Lung (tissue), 12 donors: ENCODE results near the gene HNRNPK. TPM values are rescaled to one million over a fixed set of nuclear protein-coding genes. Genes with fewer than 3 reads are reported as not detected.
A peak's percentile ranks its signal among the peaks of the same experiment; 100 is the strongest.
"Not testable (repeated sequence)": the region's sequence is repeated elsewhere in the genome, so short reads cannot be mapped to it uniquely, and the experiment has no call there.

Experiments used
- ATAC-seq: fragments of 200-7000 bp; cut with Tn5 transposase; one replicate; pipeline ENCODE4 v1.9.1; 2020; ENCODE audit warnings: moderate number of reproducible peaks; ENCODE audit not compliant: insufficient read depth, low FRiP score
- DNase-seq, 3 donors: peaks; one replicate each; pipeline ENCODE4 v3.0.0-alpha.2; 2013 to 2017
- H3K27ac ChIP-seq, 2 donors: one replicate each; pipeline ENCODE4 v1.5.1; 2013; ENCODE audit warnings: mild to moderate bottlenecking in 2 of 2, moderate library complexity in 2 of 2, control low read depth in 1 of 2, inconsistent platforms in 1 of 2, low read depth in 1 of 2, low read length in 1 of 2
- H3K27me3 ChIP-seq, 3 donors: one replicate each; pipeline ENCODE4 v1.5.1; 2013; ENCODE audit warnings: low read length in 2 of 3; ENCODE audit not compliant: control insufficient read depth in 3 of 3, insufficient read depth in 3 of 3
- H3K36me3 ChIP-seq, 4 donors: one replicate each; pipeline ENCODE4 v1.5.1; 2013; ENCODE audit warnings: low read length in 4 of 4, mild to moderate bottlenecking in 1 of 4, moderate library complexity in 1 of 4; ENCODE audit not compliant: control insufficient read depth in 4 of 4, insufficient read depth in 4 of 4
- H3K4me1 ChIP-seq, 5 donors: one replicate each; pipeline ENCODE4 v1.5.1; 2013; ENCODE audit warnings: low read length in 5 of 5, mild to moderate bottlenecking in 2 of 5, moderate library complexity in 1 of 5; ENCODE audit not compliant: control insufficient read depth in 5 of 5, insufficient read depth in 5 of 5
- H3K4me3 ChIP-seq: one replicate; pipeline ENCODE4 v1.5.1; 2013; ENCODE audit warnings: mild to moderate bottlenecking, control low read depth, moderate library complexity
- H3K9ac ChIP-seq, 2 donors: one replicate each; pipeline ENCODE4 v1.5.1; 2013; ENCODE audit warnings: low read length in 2 of 2, control low read depth in 1 of 2; ENCODE audit not compliant: insufficient read depth in 1 of 2
- H3K9me3 ChIP-seq, 4 donors: one replicate each; pipeline ENCODE4 v1.5.1; 2013; ENCODE audit warnings: low read length in 3 of 4, mild to moderate bottlenecking in 1 of 4, moderate library complexity in 1 of 4; ENCODE audit not compliant: control insufficient read depth in 4 of 4, insufficient read depth in 3 of 4
- WGBS, 2 donors: extraction: QIAGEN DNeasy Blood & Tissue Kit; methylation state at CpG; one replicate each; pipeline ENCODE4 v1.1.7; 2013; 5-methylcytosine and 5-hydroxymethylcytosine counted together
- polyA plus RNA-seq, 2 donors: library from polyadenylated mRNA; stranded (reverse); fragments of 200-250 nt; gene quantifications; one replicate each; pipeline ENCODE4 v1.2.1, GENCODE V29; 2013
- total RNA-seq, 2 donors: library from RNA; depleted of rRNA in 1 of 2; stranded (reverse); fragments of >200 nt in 1 of 2; gene quantifications; one replicate each; pipeline ENCODE4 v1.2.1, GENCODE V29; 2014 to 2021
- TF ChIP-seq, protein P1 (sequence below): IDR thresholded peaks from 2 replicates; pipeline ENCODE4 v1.5.1; 2012; ENCODE audit warnings: mild to moderate bottlenecking; ENCODE audit errors: control extremely low read depth, extremely low read depth
- donor health status: control.
- donor health status: control.
- donor health status: Bipolar disorder and iron deficiency.
- donor health status: healthy.
- donor health status: DM: yes; HTN: yes; CAD: no.

HNRNPK gene
- total and polyA plus RNA-seq, 4 donors, result 188 to 719 (median 377) TPM

DNA sequence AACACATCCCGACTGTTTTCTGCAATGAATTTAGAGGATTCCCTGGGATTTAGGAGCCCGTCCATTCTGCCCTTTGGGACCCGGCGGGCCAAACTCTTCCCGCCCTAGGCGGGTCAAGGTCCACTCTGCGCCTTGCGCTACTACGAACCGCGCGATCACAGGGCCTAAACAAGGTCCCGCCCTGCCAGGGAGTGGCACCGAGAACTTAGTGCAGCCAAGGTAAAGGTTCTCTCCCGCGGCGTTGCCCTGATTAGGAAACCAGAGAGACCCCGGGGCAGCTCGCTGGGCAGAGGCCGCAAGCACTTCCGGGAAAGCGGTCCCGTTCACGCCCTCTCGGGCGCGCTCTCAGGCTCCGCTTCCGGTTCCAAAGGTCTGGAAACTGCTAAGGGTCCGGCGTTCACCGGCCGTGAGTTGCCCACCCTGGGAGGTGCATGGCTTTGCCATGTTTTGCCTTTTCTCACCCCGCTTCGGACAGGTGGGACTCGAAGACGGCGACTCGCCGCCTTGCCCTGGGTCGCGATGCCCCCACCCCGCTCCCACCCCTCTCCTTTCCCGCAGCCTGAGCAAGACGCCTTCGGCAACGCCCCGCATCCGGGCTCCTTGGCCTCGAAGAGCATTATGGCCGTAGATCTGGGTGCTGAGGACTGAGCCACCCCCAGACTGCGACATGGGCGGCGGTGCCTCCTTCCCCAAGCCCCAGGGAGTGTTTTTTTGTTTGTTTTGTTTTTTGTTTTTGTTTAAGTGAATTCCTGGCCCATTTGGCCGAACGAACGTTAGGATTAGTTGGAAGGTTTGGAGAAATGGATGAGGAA lies 23.4 kb downstream of the HNRNPK start:
- Histone ChIP-seq H3K9ac (peak overlapping the region; percentile 70 to 87), H3K4me3 (peak overlapping the region; percentile 64), H3K4me1 (peaks cover 0 to 15% (median 7%) of the 10 kb centered on the region in 5 donors), H3K36me3 (peaks cover 0 to 8% (median 2%) of the 10 kb centered on the region in 4 donors), H3K27me3 (no peaks in the 10 kb centered on the region), H3K27ac (peak overlapping the region; percentile 83 to 96), H3K9me3 (no peaks in the 10 kb centered on the region)
- TF ChIP-seq, protein P1, sequence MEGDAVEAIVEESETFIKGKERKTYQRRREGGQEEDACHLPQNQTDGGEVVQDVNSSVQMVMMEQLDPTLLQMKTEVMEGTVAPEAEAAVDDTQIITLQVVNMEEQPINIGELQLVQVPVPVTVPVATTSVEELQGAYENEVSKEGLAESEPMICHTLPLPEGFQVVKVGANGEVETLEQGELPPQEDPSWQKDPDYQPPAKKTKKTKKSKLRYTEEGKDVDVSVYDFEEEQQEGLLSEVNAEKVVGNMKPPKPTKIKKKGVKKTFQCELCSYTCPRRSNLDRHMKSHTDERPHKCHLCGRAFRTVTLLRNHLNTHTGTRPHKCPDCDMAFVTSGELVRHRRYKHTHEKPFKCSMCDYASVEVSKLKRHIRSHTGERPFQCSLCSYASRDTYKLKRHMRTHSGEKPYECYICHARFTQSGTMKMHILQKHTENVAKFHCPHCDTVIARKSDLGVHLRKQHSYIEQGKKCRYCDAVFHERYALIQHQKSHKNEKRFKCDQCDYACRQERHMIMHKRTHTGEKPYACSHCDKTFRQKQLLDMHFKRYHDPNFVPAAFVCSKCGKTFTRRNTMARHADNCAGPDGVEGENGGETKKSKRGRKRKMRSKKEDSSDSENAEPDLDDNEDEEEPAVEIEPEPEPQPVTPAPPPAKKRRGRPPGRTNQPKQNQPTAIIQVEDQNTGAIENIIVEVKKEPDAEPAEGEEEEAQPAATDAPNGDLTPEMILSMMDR, result no peak
- 3 to 4% methylated on average over 57 of the region's 57 CpGs for WGBS, 2 donors
- peak; percentile 83 to 88 (median 84) for DNase-seq
- ATAC-seq, result peak; percentile 93

GRCh38 chr9:83956086-83956435 lies 24.0 kb downstream of the HNRNPK start:
- Histone ChIP-seq H3K9ac (peak overlapping the region; percentile 70 to 87), H3K36me3 (peaks cover 0 to 11% (median 2%) of the 10 kb centered on the region in 4 donors), H3K27me3 (no peaks in the 10 kb centered on the region), H3K9me3 (no peaks in the 10 kb centered on the region), H3K27ac (peak overlapping the region; percentile 83 to 96), H3K4me1 (peaks cover 0 to 15% (median 7%) of the 10 kb centered on the region in 5 donors), H3K4me3 (peak overlapping the region; percentile 64)
- TF ChIP-seq, protein P1, result no peak
- ATAC-seq, result peak; percentile 20
- WGBS, 2 donors, result 6 to 9% methylated on average over 23 of the region's 23 CpGs
- DNase-seq, result peak in 2 of 3 donors; percentile 30 to 41

DNA sequence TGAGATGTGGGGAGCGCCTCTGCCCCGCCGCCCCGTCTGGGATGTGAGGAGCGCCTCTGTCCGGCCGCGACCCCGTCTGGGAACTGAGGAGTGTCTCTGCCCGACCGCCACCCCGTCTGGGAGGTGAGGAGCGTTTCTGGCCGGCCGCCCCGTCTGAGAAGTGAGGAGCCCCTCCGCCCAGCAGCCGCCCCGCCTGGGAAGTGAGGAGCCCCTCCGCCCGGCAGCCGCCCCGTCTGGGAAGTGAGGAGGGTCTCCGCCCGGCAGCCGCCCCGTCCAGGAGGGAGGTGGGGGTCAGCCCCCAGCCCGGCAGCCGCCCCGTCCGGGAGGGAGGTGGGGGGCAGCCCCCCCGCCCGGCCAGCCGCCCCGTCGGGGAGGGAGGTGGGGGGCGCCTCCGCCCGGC lies 31.9 kb downstream of the HNRNPK start:
- not testable (repeated sequence) for DNase-seq, H3K27ac ChIP-seq, H3K9ac ChIP-seq, H3K9me3 ChIP-seq, H3K36me3 ChIP-seq, H3K4me3 ChIP-seq, H3K27me3 ChIP-seq, H3K4me1 ChIP-seq, ATAC-seq
- WGBS, 2 donors, result 97% methylated on average over 36 to 39 of the region's 39 CpGs

- Histone ChIP-seq H3K27me3 (no peaks in the 10 kb centered on the region), H3K4me3 (no peak overlapping the region), H3K9me3 (no peaks in the 10 kb centered on the region), H3K4me1 (no peaks in the 10 kb centered on the region), H3K9ac (no peak overlapping the region), H3K27ac (no peak overlapping the region), H3K36me3 (peaks cover 11 to 21% (median 13%) of the 10 kb centered on the region in 4 donors)
- DNase-seq (no peak), ATAC-seq (no peak)
- TF ChIP-seq, protein P1, result no peak
- 91% methylated on average over 5 of the region's 5 CpGs for WGBS, 2 donors
Measured at GRCh38 chr9:83940590-83941303, 39.3 kb downstream of the HNRNPK start.
